GM12874 (cell line): ENCODE measurements around the gene BRSK2.

Experiments used
- CTCF ChIP-seq: IDR thresholded peaks from 2 replicates; pipeline ENCODE4 v1.5.1; 2011; ENCODE audit warnings: low read depth, mild to moderate bottlenecking, control low read depth, low read length, moderate library complexity; ENCODE audit not compliant: insufficient read depth

The BRSK2 gene

GRCh38 chr11:1444823-1445422 lies 55.2 kb downstream of the BRSK2 start:
- no peak for TF ChIP-seq CTCF

GRCh38 chr11:1445741-1446445 lies 56.2 kb downstream of the BRSK2 start:
- TF ChIP-seq CTCF, result no peak

DNA sequence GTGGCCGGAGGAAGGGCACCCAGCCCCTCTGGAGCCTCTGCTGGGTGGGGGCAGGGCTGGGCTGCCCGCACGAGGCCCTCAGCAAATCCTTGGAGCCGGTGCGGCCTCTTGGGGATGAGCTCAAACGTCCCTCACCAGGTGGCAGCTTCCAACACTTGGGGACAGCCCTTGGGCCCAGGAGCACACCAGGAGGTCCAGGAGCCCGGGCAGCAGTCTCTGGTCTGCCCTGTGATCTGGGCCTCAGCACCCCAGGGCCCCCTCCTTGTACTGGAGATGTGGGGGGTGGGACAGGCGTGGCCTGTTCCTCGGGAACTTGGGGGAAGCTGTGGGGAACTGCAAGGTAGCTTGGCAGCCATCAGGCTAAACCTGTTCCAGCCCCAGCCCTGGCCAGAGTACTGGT lies 56.9 kb downstream of the BRSK2 start:
- no peak for TF ChIP-seq CTCF

DNA sequence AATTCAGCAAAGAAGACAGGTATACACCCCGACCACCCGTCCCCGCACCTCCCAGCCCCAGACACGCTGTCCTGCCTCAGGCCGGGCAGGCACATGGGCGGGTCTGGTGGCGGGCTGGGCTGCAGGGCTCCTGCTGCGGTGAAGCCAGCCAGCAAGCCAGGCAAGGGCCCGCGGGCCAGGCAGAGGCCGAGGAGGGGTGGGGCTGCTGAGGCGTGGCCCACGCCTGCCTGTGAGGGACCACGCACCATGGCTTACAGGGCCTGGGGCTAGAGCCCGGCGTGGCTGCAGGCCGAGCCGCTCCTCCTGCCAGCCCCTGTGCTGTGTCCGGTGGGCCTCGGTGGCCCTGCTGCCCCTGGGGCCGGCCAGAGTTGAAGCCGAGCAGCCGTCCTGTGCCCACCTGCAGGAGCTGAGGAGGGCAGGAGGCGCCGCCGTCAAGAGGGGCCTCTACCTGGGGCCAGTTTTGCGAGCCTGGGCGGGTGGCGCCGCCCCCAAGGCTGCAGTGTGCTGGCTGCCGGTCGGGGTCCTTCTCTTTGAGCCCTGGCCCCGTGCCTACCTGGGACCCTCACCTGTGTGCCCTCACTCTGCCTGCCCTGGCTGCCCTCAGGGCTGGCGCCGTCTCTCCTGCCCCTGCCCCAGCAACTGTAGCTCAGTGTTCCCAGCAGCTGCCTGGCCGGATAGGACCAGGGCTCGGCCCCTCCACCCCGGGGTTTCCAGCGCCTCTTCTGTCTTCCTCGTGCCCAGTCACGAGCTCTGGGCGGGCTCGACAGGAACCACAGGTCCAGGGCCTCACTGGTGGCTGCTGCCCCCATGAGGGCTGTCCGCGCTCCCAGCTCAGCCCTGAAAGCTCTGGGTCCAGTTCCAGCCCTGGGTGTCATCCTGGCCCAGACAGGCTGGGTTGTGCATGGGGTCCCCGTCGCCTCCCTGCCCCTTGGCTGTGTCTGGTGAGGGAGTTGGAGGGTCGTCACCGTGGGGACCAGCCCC lies 58.4 kb downstream of the BRSK2 start:
- no peak for TF ChIP-seq CTCF

DNA sequence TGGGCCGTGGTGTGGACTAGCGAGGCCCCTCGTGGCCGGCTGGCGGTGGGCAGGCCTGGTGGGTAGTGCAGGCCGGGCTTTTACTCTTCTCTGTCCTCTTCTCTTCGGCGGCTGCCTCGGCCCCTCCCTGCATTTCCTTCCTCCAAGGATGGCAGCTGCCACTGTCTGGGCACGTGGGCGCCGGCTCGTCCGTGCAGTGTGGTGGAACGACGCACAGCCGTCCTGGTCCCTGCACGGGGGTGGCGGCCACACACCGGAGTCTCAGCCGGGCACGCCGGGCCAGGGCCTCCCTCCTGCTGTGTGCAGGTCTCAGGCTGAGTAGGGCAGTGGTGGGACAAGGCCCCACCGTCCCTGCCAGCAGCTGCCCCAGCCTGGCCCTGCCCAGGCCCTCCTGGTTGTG lies 59.1 kb downstream of the BRSK2 start:
- TF ChIP-seq CTCF, result no peak

GRCh38 chr11:1449490-1450243 lies 59.9 kb downstream of the BRSK2 start:
- TF ChIP-seq CTCF, result no peak

- TF ChIP-seq CTCF, result no peak
Observed at GRCh38 chr11:1450344-1450875, 60.7 kb downstream of the BRSK2 start.
